Measurements from ENCODE around the gene ZC3H13. TPM values are rescaled to one million over a fixed set of nuclear protein-coding genes. Genes with fewer than 3 reads are reported as not detected.

ZC3H13 gene
- total RNA-seq, 3 donors from 2014 or later (not counting 1 experiment from before 2014, with no cell fraction given) = 54.3 to 75.3 (median 65.8) TPM

DNA sequence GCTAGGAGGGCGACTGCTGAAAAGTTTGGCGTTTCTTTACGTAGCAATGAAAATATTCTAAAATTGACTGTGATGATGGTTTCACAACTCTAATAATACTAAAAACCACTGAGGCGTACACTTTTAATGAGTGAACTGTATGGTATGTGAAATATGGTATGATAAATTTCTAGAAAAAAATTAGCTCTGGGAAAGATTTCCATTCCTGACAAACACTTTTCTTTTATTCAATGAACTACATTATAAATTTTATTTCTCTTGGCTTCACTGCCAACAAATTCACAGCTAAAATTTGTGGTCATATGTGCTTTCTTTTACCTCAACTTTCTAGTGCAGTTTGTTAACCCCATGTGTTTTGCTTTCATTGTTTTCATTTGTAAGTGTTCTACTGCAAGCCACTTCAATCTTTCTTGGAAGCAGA is 11.1 kb downstream of the ZC3H13 start:
- Mint-ChIP-seq H3K27ac (no peak overlapping the region), H3K4me1 (peaks cover 24% of the 10 kb centered on the region in 2 donors), H3K4me3 (no peak overlapping the region), H3K36me3 (peaks cover 6% of the 10 kb centered on the region), H3K9me3 (no peaks in the 10 kb centered on the region), H3K27me3 (ENCODE audit: low read depth in 2 of 2) (no peaks in the 10 kb centered on the region)
- Histone ChIP-seq H3K27me3 (ENCODE audit: control insufficient read depth, insufficient read depth, low read length) (no peaks in the 10 kb centered on the region), H3K4me1 (ENCODE audit: control insufficient read depth, insufficient read depth, low read length) (no peaks in the 10 kb centered on the region), H3K27ac (ENCODE audit: low read length) (no peak overlapping the region), H3K36me3 (ENCODE audit: control insufficient read depth, insufficient read depth, low read length) (peaks cover 36% of the 10 kb centered on the region), H3K4me3 (ENCODE audit: low read length) (no peak overlapping the region), H3K9me3 (ENCODE audit: control insufficient read depth, insufficient read depth, low read length) (no peaks in the 10 kb centered on the region)
- intact Hi-C loops (cut with micrococcal nuclease) = no loop called here
- WGBS (ENCODE audit: insufficient coverage) = 100% methylated on average over 2 of the region's 4 CpGs
- no peak for DNase-seq
- TF ChIP-seq, protein P1, sequence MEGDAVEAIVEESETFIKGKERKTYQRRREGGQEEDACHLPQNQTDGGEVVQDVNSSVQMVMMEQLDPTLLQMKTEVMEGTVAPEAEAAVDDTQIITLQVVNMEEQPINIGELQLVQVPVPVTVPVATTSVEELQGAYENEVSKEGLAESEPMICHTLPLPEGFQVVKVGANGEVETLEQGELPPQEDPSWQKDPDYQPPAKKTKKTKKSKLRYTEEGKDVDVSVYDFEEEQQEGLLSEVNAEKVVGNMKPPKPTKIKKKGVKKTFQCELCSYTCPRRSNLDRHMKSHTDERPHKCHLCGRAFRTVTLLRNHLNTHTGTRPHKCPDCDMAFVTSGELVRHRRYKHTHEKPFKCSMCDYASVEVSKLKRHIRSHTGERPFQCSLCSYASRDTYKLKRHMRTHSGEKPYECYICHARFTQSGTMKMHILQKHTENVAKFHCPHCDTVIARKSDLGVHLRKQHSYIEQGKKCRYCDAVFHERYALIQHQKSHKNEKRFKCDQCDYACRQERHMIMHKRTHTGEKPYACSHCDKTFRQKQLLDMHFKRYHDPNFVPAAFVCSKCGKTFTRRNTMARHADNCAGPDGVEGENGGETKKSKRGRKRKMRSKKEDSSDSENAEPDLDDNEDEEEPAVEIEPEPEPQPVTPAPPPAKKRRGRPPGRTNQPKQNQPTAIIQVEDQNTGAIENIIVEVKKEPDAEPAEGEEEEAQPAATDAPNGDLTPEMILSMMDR (IDR thresholded peaks at IDR 0.05) = no peak
- no peak for ATAC-seq

DNA sequence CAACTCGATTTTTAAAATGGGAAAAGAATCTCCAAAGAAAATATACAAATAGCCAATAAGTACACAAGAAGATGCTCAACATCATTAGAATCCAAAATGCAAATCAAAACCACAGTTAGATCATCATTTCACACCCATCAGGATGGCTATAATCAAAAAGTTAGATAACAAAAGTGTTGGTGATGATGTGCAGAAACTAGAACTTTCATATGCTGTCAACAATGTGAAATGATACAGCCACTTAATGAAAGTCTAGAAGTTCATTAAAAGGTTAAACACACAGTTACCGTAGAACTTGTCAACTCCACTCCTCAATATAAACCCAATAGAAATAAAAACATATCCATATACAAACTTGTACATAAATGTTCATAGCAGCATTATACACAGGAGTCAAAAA is 11.8 kb downstream of the ZC3H13 start:
- peaks cover 38% of the 10 kb centered on the region for H3K36me3 ChIP-seq (ENCODE audit: control insufficient read depth, insufficient read depth, low read length)
- H3K36me3 Mint-ChIP-seq = peaks cover 6% of the 10 kb centered on the region
- intact Hi-C loops (cut with micrococcal nuclease) = no loop called here
- H3K9me3 ChIP-seq (ENCODE audit: control insufficient read depth, insufficient read depth, low read length) = no peaks in the 10 kb centered on the region
- H3K27me3 Mint-ChIP-seq (ENCODE audit: low read depth in 2 of 2) = no peaks in the 10 kb centered on the region
- H3K4me3 Mint-ChIP-seq = no peak overlapping the region
- H3K9me3 Mint-ChIP-seq = no peaks in the 10 kb centered on the region
- no peak overlapping the region for H3K27ac Mint-ChIP-seq
- ATAC-seq (no peak), DNase-seq (no peak)
- no peaks in the 10 kb centered on the region for H3K4me1 ChIP-seq (ENCODE audit: control insufficient read depth, insufficient read depth, low read length)
- no peak overlapping the region for H3K4me3 ChIP-seq (ENCODE audit: low read length)
- no peak overlapping the region for H3K27ac ChIP-seq (ENCODE audit: low read length)
- 100% methylated on average over 1 of the region's 2 CpGs for WGBS (ENCODE audit: insufficient coverage)
- peaks cover 24 to 27% of the 10 kb centered on the region in 2 donors for H3K4me1 Mint-ChIP-seq
- no peaks in the 10 kb centered on the region for H3K27me3 ChIP-seq (ENCODE audit: control insufficient read depth, insufficient read depth, low read length)
- TF ChIP-seq, protein P1 (IDR thresholded peaks at IDR 0.05) = no peak

DNA sequence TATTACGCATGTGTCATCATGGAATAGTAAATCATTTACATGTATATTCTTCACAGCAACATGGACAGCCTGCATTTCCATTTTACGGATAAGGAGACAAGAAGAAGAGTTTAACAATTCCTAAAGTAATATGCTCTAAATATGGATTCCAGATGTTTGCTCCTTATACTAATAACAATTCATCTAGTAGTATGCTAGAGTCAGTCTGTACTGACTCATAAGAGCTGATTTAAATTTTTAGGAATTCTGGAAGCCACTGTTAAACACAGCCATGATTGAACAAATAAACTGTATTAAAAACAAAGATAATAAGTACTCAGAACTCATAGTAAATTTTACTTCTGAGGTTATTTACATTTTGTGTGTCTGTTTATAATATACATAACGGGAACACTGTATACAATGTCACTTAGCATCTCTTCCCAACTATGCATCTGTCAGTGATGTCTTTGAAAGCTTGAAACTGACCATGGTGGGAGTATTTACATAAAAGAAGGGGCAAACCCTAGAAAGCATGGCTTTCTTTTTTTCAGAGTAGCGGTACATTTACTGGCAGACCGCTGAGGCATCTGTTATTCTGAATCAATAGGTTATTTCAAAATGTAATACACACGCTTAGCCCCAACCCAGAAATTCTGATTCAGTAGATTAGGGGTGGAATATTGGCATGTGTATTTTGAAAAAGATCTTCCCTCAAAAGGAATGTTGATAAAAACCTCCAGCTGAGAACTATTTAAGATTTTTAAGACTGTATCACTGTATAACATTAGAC is 12.9 kb downstream of the ZC3H13 start:
- no peak overlapping the region for H3K27ac Mint-ChIP-seq
- ATAC-seq (no peak), DNase-seq (no peak)
- no peak overlapping the region for H3K4me3 Mint-ChIP-seq
- H3K36me3 Mint-ChIP-seq = peaks cover 6% of the 10 kb centered on the region
- Histone ChIP-seq H3K4me3 (ENCODE audit: low read length) (no peak overlapping the region), H3K36me3 (ENCODE audit: control insufficient read depth, insufficient read depth, low read length) (peaks cover 48% of the 10 kb centered on the region), H3K9me3 (ENCODE audit: control insufficient read depth, insufficient read depth, low read length) (no peaks in the 10 kb centered on the region), H3K27me3 (ENCODE audit: control insufficient read depth, insufficient read depth, low read length) (no peaks in the 10 kb centered on the region), H3K27ac (ENCODE audit: low read length) (no peak overlapping the region), H3K4me1 (ENCODE audit: control insufficient read depth, insufficient read depth, low read length) (no peaks in the 10 kb centered on the region)
- H3K27me3 Mint-ChIP-seq (ENCODE audit: low read depth in 2 of 2) = no peaks in the 10 kb centered on the region
- intact Hi-C loops (cut with micrococcal nuclease) = no loop called here
- TF ChIP-seq, protein P1 (IDR thresholded peaks at IDR 0.05) = no peak
- H3K4me1 Mint-ChIP-seq = peaks cover 17 to 25% of the 10 kb centered on the region in 2 donors
- 97% methylated on average over 3 of the region's 6 CpGs for WGBS (ENCODE audit: insufficient coverage)
- H3K9me3 Mint-ChIP-seq = no peaks in the 10 kb centered on the region
